Measurements from ENCODE around the gene GRAP2. TPM values are rescaled to one million over a fixed set of nuclear protein-coding genes. Genes with fewer than 3 reads are reported as not detected.

The GRAP2 gene
- total and polyA plus RNA-seq, 2 of the 13 experiments (the other 11 are each of a cell fraction or from before 2014, with no cell fraction given), result 0.15 TPM; not detected in 1

DNA sequence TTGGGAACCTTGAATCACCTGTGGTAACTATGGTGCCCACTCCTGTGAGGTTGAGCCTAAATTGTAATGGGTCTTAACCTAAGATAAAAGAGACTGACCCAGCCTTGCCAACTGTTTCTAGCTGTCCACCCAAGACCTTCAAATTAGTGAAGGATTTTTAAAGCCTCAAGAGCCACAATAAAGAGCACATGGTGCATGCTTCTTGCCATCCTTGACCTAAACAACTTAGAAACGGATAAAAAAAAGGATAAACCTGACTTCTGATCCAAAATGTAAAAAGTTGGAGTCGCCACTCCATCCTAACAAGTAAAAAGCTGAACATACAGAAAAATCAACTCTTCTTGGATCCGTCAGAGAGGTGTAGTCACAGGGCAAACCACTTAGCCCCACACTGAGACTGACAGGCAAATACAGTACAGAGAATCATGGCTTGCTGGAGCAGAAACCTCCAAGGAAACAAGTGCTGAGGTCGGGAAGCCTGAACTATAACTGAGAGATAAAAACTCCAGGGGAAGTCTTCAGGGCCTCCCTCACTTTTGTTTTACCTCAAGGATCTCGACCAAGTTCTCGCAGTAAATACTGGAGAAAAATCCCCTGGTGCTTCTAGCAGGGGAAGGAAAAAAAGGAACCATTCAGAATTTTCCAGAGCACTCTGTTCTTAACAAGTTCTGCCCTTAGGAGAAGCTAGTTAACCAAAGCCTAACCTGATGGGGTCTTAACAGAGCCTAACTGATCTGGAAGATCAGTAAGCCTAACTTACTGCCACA, 23.6 kb upstream of the GRAP2 start:
- ChIA-PET CTCF (ENCODE audit: low intra/inter-chr PET ratio, low total read pairs) (no interaction called here), POLR2A (no interaction called here)
- no peaks in the 10 kb centered on the region for H3K36me3 ChIP-seq (replicated peaks in 1 of 2; ENCODE audit: control insufficient read depth in 1 of 2, insufficient read depth in 2 of 2, low read length in 2 of 2)
- H3K4me1 ChIP-seq (ENCODE audit: insufficient read depth, low read length), result no peaks in the 10 kb centered on the region
- no peak overlapping the region for H3K4me3 ChIP-seq (replicated peaks in 1 of 3; ENCODE audit: insufficient read depth in 1 of 3, low read depth in 2 of 3, low read length in 3 of 3)
- FAIRE-seq, result no peak
- no peaks in the 10 kb centered on the region for H4K20me1 ChIP-seq (ENCODE audit: insufficient read depth, low read length)
- intact Hi-C loops (cut with micrococcal nuclease; ENCODE audit: unreplicated experiment), result no loop called here
- ATAC-seq, result no peak
- no peaks in the 10 kb centered on the region for H3K9me3 ChIP-seq (ENCODE audit: low read length)
- WGBS (ENCODE audit: low lambda C conversion rate), result under 1% methylated on average over 6 of the region's 6 CpGs
- in situ Hi-C loops (cut with HindIII; ENCODE audit: extremely low pct_ligation_motif_present, low pct_unique_long_range_greater_than_20kb), result no loop called here
- no peak for TF ChIP-seq TEAD2 (CRISPR knock-in tag; IDR thresholded peaks at IDR 0.05)
- TF ChIP-seq, protein P1, sequence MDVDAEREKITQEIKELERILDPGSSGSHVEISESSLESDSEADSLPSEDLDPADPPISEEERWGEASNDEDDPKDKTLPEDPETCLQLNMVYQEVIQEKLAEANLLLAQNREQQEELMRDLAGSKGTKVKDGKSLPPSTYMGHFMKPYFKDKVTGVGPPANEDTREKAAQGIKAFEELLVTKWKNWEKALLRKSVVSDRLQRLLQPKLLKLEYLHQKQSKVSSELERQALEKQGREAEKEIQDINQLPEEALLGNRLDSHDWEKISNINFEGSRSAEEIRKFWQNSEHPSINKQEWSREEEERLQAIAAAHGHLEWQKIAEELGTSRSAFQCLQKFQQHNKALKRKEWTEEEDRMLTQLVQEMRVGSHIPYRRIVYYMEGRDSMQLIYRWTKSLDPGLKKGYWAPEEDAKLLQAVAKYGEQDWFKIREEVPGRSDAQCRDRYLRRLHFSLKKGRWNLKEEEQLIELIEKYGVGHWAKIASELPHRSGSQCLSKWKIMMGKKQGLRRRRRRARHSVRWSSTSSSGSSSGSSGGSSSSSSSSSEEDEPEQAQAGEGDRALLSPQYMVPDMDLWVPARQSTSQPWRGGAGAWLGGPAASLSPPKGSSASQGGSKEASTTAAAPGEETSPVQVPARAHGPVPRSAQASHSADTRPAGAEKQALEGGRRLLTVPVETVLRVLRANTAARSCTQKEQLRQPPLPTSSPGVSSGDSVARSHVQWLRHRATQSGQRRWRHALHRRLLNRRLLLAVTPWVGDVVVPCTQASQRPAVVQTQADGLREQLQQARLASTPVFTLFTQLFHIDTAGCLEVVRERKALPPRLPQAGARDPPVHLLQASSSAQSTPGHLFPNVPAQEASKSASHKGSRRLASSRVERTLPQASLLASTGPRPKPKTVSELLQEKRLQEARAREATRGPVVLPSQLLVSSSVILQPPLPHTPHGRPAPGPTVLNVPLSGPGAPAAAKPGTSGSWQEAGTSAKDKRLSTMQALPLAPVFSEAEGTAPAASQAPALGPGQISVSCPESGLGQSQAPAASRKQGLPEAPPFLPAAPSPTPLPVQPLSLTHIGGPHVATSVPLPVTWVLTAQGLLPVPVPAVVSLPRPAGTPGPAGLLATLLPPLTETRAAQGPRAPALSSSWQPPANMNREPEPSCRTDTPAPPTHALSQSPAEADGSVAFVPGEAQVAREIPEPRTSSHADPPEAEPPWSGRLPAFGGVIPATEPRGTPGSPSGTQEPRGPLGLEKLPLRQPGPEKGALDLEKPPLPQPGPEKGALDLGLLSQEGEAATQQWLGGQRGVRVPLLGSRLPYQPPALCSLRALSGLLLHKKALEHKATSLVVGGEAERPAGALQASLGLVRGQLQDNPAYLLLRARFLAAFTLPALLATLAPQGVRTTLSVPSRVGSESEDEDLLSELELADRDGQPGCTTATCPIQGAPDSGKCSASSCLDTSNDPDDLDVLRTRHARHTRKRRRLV (CRISPR knock-in tag; IDR thresholded peaks at IDR 0.05), result no peak
- TF ChIP-seq, protein P2, sequence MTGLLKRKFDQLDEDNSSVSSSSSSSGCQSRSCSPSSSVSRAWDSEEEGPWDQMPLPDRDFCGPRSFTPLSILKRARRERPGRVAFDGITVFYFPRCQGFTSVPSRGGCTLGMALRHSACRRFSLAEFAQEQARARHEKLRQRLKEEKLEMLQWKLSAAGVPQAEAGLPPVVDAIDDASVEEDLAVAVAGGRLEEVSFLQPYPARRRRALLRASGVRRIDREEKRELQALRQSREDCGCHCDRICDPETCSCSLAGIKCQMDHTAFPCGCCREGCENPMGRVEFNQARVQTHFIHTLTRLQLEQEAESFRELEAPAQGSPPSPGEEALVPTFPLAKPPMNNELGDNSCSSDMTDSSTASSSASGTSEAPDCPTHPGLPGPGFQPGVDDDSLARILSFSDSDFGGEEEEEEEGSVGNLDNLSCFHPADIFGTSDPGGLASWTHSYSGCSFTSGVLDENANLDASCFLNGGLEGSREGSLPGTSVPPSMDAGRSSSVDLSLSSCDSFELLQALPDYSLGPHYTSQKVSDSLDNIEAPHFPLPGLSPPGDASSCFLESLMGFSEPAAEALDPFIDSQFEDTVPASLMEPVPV (CRISPR knock-in tag; IDR thresholded peaks at IDR 0.05), result no peak
- TF ChIP-seq, protein P3, sequence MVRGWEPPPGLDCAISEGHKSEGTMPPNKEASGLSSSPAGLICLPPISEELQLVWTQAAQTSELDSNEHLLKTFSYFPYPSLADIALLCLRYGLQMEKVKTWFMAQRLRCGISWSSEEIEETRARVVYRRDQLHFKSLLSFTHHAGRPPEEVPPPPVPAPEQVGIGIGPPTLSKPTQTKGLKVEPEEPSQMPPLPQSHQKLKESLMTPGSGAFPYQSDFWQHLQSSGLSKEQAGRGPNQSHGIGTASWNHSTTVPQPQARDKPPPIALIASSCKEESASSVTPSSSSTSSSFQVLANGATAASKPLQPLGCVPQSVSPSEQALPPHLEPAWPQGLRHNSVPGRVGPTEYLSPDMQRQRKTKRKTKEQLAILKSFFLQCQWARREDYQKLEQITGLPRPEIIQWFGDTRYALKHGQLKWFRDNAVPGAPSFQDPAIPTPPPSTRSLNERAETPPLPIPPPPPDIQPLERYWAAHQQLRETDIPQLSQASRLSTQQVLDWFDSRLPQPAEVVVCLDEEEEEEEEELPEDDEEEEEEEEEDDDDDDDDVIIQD (CRISPR knock-in tag; IDR thresholded peaks at IDR 0.05; ENCODE audit: low read depth), result no peak
- no peak overlapping the region for H3K4me2 ChIP-seq (ENCODE audit: low read depth, low read length)
- H3K9ac ChIP-seq (ENCODE audit: insufficient read depth, low read depth, low read length), result no peak overlapping the region
- no peak overlapping the region for H3K27ac ChIP-seq (ENCODE audit: extremely low read length, insufficient read depth, low read length)
- no peaks in the 10 kb centered on the region for H3K79me2 ChIP-seq (ENCODE audit: insufficient read depth, low read length)
- BruUV-seq (replicated peaks), result no TSS peak
- no peak overlapping the region for H2AFZ ChIP-seq (ENCODE audit: low read length)
- no peaks in the 10 kb centered on the region for H3K27me3 ChIP-seq (ENCODE audit: control insufficient read depth in 1 of 2, insufficient read depth in 2 of 2, low read length in 2 of 2)
- DNase-seq (ENCODE audit: low spot score), result no peak

All from HepG2 (cell line).